ENCODE data around the gene CCDC9.

The CCDC9 gene

DNA sequence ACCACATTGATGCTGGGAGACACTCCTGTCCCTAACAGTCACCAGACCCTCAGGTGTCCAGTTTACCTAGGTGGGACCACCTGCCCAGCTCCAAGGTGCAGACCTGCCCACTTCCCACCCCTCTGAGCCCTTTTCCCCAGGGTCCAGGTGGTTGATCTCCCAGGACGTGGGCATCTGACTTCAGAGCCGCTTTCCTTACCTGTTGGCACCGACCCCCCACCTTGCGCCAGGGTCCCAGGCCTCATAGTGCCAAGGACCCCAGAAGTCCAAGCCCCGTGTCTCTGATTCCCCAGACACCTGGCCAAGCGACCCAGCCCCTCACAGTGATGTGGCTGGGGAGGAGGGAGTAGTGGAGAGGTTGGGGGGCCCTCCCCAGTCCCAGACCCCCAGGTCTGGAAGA is 15.8 kb upstream of the CCDC9 start:
- no peak overlapping the region for H3K4me3 ChIP-seq (ENCODE audit: low read depth, low read length)
- TF ChIP-seq MYC (IDR thresholded peaks at IDR 0.05; ENCODE audit: low read depth, low read length) (no peak), POLR2A (IDR thresholded peaks at IDR 0.05; ENCODE audit: extremely low read depth, insufficient read length) (no peak)
- TF ChIP-seq, protein P1, sequence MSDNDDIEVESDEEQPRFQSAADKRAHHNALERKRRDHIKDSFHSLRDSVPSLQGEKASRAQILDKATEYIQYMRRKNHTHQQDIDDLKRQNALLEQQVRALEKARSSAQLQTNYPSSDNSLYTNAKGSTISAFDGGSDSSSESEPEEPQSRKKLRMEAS (IDR thresholded peaks at IDR 0.05; ENCODE audit: low read depth, low read length), result no peak
- TF ChIP-seq, protein P2, sequence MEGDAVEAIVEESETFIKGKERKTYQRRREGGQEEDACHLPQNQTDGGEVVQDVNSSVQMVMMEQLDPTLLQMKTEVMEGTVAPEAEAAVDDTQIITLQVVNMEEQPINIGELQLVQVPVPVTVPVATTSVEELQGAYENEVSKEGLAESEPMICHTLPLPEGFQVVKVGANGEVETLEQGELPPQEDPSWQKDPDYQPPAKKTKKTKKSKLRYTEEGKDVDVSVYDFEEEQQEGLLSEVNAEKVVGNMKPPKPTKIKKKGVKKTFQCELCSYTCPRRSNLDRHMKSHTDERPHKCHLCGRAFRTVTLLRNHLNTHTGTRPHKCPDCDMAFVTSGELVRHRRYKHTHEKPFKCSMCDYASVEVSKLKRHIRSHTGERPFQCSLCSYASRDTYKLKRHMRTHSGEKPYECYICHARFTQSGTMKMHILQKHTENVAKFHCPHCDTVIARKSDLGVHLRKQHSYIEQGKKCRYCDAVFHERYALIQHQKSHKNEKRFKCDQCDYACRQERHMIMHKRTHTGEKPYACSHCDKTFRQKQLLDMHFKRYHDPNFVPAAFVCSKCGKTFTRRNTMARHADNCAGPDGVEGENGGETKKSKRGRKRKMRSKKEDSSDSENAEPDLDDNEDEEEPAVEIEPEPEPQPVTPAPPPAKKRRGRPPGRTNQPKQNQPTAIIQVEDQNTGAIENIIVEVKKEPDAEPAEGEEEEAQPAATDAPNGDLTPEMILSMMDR (IDR thresholded peaks at IDR 0.05; ENCODE audit: low read depth, low read length), result no peak
- peak; percentile 31 for DNase-seq (ENCODE audit: low read depth)

DNA sequence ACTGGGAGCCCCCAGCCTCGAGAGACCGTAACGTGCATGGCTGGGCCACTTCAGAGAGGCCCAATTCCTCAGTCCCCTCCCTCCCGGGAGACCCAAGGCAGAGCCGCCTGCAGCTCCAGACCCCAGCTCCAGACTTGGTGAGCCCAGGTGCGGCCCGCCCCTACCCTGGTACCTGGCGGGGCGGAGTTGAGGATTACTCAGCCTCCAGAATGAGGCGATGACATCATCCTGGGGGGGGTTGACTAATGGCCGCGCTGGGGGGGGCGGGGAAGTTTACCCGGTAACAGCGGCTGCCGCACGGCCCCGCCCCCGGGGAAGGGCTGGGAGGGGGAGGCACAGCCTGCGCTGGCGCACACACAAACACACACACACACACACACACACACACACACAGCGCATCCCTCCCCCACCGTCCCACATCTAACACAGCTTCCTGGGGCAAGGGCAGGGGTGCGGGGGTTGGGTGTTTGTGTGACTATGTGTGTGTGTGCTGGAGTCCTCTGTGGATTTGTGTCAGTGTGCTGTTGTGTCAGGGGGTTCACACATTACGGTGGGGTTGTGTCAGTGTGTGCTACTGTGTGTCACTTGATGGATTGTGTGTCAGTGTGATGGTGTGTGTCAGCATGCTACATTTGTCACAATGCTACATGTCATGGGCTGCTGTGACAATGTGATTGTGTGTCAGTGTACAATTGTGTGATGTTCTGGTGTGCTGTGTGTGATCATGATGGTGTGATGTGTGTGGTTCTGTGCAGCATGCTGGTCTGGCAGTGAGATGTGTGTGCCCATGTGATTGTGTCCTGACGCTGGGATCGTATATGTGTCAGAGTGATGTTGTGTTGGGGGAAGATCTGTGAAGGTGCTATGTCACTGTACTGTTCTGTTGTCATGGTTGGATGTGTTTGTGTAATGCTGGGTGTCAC is 15.1 kb upstream of the CCDC9 start:
- TF ChIP-seq POLR2A (IDR thresholded peaks at IDR 0.05; ENCODE audit: extremely low read depth, insufficient read length), result no peak
- TF ChIP-seq, protein P2 (IDR thresholded peaks at IDR 0.05; ENCODE audit: low read depth, low read length), result no peak
- TF ChIP-seq, protein P1 (IDR thresholded peaks at IDR 0.05; ENCODE audit: low read depth, low read length), result 0 out of 2 replicates have a peak, but pooled peaks have one; percentile 36
- no peak overlapping the region for H3K4me3 ChIP-seq (ENCODE audit: low read depth, low read length)
- DNase-seq (ENCODE audit: low read depth), result peak; percentile 86

DNA sequence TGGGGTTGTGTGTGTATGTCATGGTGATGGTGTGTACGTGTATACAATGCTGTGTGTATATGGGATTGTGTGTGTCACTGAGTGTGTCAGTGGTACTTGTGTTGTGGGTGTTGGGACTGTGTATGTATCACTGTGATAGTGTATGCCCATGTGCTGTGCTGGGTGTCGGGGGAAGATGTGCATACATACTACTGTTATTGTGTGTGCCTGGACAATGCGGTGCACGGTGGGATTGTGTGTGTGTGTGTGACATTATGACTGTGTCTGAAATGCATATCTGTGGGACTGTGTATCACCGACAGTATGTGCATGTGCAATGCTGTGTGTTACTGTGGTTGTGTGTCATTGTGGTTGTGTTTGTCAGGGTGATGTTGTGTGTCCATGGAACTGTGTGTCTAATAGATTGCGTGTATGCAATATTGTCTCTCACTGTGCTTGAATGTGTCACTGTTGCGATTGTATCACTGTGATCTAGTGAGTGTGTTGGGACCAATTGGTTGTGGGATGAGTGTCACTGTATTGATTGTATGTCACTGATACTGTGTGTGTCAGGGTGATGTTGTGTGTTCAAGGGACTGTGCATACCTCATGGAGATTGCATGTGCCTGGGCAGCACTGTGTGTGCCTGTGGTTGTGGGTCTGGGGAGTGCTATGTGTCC is 14.3 kb upstream of the CCDC9 start:
- DNase-seq (ENCODE audit: low read depth), result peak; percentile 54

DNA sequence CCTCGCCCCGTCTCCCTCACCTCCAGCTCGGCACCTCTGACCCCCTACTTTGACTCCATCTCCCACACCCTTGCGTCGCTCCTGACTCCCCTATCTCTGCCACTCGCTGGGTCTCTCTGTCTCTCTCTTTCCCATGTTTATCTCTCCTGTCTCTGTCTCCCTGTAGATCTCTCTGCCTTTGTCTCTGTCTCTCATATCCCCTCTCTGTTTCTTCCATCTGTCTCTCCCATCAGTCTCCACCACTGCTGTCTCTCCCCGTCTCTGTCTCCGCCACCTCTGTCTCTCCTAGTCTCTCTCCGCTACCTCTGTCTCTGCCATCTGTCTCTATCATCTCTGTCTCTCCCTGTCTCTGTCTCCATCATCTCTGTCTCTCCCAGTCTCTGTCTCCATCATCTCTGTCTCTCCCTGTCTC is 13.0 kb upstream of the CCDC9 start:
- no peak for DNase-seq (ENCODE audit: low read depth)
- TF ChIP-seq, protein P1 (IDR thresholded peaks at IDR 0.05; ENCODE audit: low read depth, low read length), result no peak
- TF ChIP-seq, protein P2 (IDR thresholded peaks at IDR 0.05; ENCODE audit: low read depth, low read length), result no peak
- no peak for TF ChIP-seq POLR2A (IDR thresholded peaks at IDR 0.05; ENCODE audit: extremely low read depth, insufficient read length)
- TF ChIP-seq MYC (IDR thresholded peaks at IDR 0.05; ENCODE audit: low read depth, low read length), result no peak
- H3K4me3 ChIP-seq (ENCODE audit: low read depth, low read length), result peak overlapping the region; percentile 12

More for the DNA sequence above, 14.3 kb upstream of the CCDC9 start:
- TF ChIP-seq MYC (IDR thresholded peaks at IDR 0.05; ENCODE audit: low read depth, low read length), result no peak
- TF ChIP-seq POLR2A (IDR thresholded peaks at IDR 0.05; ENCODE audit: extremely low read depth, insufficient read length), result no peak
- TF ChIP-seq, protein P2 (IDR thresholded peaks at IDR 0.05; ENCODE audit: low read depth, low read length), result no peak
- TF ChIP-seq, protein P1 (IDR thresholded peaks at IDR 0.05; ENCODE audit: low read depth, low read length), result no peak
- no peak overlapping the region for H3K4me3 ChIP-seq (ENCODE audit: low read depth, low read length)

DNA sequence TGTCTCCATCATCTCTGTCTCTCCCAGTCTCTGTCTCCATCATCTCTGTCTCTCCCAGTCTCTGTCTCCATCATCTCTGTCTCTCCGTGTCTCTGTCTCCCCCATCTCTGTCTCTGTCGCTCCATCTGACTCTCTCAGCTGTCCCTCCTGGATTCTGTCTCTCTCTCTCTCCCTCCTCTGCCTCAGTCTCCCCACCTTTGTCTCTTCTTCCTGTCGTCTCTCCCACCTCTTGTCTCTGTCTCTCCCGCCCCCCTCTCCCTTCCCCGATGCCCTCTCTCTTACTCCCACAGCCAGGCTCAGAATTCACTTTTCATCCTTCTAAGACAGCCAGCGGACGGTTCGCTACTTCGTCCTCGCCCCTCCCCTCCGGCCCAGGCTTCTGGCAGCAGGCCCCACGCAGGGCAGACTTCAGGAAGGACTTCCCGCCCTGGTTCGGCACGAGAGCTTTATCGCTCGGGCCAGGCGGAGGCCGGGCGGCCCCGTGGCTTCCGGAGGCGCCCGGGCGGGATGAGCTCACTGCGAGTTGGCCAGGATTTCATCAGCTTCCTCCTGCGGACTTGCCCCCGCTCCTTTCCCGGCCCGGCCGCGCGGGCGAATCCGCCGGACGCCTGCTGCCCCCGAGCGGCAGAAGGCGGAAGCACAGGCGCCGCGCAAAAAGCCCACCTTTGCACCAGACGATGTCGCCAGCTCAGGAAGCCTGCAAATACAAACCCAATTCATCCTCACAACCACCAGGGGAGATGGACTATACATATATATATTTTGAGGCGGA is 12.4 kb upstream of the CCDC9 start:
- H3K4me3 ChIP-seq (ENCODE audit: low read depth, low read length), result peak overlapping the region; percentile 12
- TF ChIP-seq, protein P2 (IDR thresholded peaks at IDR 0.05; ENCODE audit: low read depth, low read length), result peak; percentile 100
- TF ChIP-seq POLR2A (IDR thresholded peaks at IDR 0.05; ENCODE audit: extremely low read depth, insufficient read length) (no peak), MYC (IDR thresholded peaks at IDR 0.05; ENCODE audit: low read depth, low read length) (peak; percentile 98)
- TF ChIP-seq, protein P1 (IDR thresholded peaks at IDR 0.05; ENCODE audit: low read depth, low read length), result peak; percentile 91
- peak; percentile 100 for DNase-seq (ENCODE audit: low read depth)

Data from NB4 (cell line).